AG04449 (cell line): ENCODE results near the gene OXA1L.
"Not testable (repeated sequence)": the region's sequence is repeated elsewhere in the genome, so short reads cannot be mapped to it uniquely, and the experiment has no call there.

Experiments
- CTCF ChIA-PET: fragments of 350-600 bp; formaldehyde crosslinking; extraction: SDS; loops from one replicate; lab custom pipeline; 2021; ENCODE audit warnings: antibody characterized with exemption; lab: Yijun Ruan, JAX
- POLR2A ChIA-PET: fragments of 400-600, 350-600 bp; formaldehyde crosslinking; extraction: SDS; loops from one replicate; lab custom pipeline; 2020; ENCODE audit warnings: antibody characterized with exemption, inconsistent platforms; lab: Yijun Ruan, JAX
- DNase-seq: peaks from one replicate; pipeline ENCODE4 v3.0.0-alpha.2; 2010; ENCODE audit warnings: low read depth, low spot score
- H3K4me3 ChIP-seq: 2 replicates; pipeline ENCODE4 v1.5.1; 2011; ENCODE audit warnings: low read depth, mild to moderate bottlenecking, control low read depth, low read length
- TF ChIP-seq, protein P1 (sequence below): IDR thresholded peaks from one replicate; pipeline ENCODE4 v1.5.1; 2011; ENCODE audit warnings: mild to moderate bottlenecking, moderate library complexity, low read length, control low read depth, inconsistent platforms; ENCODE audit not compliant: insufficient read depth; ENCODE audit errors: missing control alignments

OXA1L gene

DNA sequence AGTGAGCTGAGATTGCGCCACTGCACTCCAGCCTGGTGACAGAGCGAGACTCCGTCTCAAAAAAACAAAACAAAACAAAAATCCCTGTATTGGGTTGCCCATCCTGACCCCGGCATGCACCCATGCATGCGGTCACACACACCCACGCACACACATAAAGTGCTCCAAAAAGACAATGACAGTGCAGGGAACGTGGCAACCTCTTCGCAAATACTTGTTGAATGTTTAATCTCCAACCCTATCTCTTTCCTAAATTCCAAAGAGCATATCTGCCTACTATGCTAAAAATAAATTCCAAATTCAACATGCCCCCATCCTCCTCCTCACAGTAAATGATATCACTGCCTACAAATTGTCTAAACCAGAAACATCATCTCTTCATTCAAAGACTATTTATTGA lies 35.2 kb downstream of the OXA1L start:
- ChIA-PET POLR2A (no interaction called here), CTCF (interaction anchor here (0.5 to 2.3 kb wide), 4 partner anchors 10 to 245 kb away, joined by 3 to 5 read pairs (median 4); no protein-coding TSS in a partner anchor)
- DNase-seq = no peak
- no peak overlapping the region for H3K4me3 ChIP-seq
- TF ChIP-seq, protein P1, sequence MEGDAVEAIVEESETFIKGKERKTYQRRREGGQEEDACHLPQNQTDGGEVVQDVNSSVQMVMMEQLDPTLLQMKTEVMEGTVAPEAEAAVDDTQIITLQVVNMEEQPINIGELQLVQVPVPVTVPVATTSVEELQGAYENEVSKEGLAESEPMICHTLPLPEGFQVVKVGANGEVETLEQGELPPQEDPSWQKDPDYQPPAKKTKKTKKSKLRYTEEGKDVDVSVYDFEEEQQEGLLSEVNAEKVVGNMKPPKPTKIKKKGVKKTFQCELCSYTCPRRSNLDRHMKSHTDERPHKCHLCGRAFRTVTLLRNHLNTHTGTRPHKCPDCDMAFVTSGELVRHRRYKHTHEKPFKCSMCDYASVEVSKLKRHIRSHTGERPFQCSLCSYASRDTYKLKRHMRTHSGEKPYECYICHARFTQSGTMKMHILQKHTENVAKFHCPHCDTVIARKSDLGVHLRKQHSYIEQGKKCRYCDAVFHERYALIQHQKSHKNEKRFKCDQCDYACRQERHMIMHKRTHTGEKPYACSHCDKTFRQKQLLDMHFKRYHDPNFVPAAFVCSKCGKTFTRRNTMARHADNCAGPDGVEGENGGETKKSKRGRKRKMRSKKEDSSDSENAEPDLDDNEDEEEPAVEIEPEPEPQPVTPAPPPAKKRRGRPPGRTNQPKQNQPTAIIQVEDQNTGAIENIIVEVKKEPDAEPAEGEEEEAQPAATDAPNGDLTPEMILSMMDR = no peak

DNA sequence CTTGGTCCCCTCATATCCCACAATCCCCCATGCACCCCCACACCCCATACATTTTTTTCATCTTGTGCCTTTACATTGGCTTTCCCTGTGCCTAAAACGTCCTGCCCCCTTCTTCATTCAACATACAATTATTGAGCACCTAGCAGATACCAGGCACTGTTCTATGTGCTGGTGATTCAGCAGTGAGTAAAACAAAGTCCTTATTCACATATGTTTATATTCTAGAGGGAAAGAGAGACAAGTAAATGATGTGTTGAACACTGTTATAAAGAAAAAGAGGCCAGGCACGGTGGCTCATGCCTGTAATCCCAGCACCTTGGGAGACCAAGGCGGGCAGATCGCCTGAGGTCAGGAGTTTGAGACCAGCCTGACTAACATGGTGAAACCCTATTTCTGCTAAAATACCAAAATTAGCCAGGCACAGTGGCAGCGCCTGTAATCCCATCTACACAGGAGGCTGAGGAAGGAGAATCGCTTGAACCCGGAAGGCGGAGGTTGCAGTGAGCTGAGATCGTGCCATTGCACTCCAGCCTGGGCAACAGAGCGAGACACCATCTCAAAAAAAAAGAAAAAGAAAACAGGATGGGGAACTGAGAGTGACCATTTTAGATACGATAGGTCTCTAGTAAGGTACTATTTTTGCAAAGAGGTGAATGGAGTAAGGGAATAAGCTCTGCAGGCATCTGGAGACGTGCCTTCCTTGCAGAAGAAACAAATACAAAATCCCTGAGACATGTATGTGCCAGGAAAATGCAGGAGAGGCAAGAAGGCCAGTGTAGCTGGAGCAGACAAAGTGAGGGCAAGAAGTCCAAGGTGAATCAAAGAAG lies 36.6 kb downstream of the OXA1L start:
- DNase-seq = no peak
- TF ChIP-seq, protein P1 = no peak
- ChIA-PET POLR2A (no interaction called here), CTCF (interaction anchor here (0.6 to 2.3 kb wide), 3 partner anchors 230 to 246 kb away, joined by 3 to 5 read pairs (median 4); no protein-coding TSS in a partner anchor)
- H3K4me3 ChIP-seq = no peak overlapping the region

DNA sequence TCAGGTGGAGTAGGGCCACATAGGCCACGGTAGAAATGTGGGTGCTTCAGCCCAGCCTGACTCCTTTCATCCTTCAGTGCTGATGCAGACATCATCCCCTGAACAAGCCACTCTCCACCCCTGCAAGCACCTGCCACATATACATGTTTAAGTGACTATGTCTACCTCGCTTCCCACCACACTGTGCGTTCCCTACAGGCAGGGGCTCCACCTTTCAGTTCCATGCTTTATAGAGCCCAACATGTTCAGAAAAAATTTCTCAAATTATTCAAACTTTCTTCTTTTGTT lies 37.1 kb downstream of the OXA1L start:
- ChIA-PET POLR2A (no interaction called here), CTCF (interaction anchor here (0.6 kb wide), 1 partner anchor 231 kb away, joined by 3 read pairs; no protein-coding TSS in a partner anchor)
- H3K4me3 ChIP-seq = no peak overlapping the region
- no peak for DNase-seq
- TF ChIP-seq, protein P1 = no peak

DNA sequence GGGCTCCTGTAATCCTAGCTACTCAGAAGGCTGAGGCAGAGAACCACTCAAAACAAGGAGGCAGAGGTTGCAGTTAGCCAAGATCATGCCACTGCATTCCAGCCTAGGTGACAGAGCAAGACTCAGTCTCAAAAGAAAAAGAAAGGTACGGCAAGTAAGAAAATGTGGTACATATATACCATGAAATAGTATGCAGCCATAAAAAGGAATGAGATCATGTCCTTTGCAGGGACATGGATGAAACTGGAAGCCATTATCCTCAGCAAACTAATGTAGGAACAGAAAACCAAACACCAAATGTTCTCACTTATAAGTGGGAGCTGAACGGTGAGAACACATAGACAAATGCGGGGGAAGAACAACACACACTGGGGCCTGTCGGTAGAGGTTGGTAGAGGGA lies 38.7 kb downstream of the OXA1L start:
- H3K4me3 ChIP-seq, POLR2A ChIA-PET, DNase-seq, CTCF ChIA-PET: not testable (repeated sequence)

DNA sequence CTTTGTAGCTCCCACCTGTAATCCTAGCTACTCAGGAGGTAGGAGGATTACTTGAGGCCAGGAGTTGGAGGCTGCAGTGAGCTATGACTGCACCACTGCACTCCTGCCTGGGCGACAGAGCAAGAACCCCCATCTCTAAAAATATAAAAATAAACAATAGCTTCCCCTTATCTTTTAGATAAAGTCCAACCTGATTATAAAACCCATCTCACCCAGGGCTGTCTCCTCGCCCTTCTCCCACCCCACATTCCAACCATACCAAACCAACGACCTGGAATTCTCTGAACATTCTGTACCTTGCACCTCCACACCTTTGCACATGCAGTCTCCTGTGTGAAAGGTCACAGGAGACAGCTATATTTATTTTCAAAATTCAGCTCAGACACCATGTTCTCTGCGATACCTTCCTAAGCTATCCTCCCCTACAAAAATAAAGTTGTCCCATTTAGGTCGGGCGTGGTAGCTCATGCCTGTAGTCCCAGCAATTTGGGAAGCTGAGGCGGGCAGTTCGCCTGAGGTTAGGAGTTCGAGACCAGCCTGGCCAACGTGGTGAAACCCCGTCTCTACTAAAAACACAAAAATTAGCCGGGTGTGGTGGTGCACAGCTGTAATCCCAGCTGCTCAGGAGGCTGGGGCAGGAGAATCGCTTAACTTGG lies 41.1 kb downstream of the OXA1L start:
- POLR2A ChIA-PET = interaction anchor here (0.6 to 1.1 kb wide), 2 partner anchors 41 to 218 kb away, joined by 3 to 4 read pairs; partner anchors contain the start of genes DAD1 and OXA1L
- H3K4me3 ChIP-seq = no peak overlapping the region
- TF ChIP-seq, protein P1 = no peak
- DNase-seq = no peak
- CTCF ChIA-PET = interaction anchor here (0.8 to 2.5 kb wide), 5 partner anchors 11 to 237 kb away, joined by 3 to 8 read pairs (median 4); no protein-coding TSS in a partner anchor

DNA sequence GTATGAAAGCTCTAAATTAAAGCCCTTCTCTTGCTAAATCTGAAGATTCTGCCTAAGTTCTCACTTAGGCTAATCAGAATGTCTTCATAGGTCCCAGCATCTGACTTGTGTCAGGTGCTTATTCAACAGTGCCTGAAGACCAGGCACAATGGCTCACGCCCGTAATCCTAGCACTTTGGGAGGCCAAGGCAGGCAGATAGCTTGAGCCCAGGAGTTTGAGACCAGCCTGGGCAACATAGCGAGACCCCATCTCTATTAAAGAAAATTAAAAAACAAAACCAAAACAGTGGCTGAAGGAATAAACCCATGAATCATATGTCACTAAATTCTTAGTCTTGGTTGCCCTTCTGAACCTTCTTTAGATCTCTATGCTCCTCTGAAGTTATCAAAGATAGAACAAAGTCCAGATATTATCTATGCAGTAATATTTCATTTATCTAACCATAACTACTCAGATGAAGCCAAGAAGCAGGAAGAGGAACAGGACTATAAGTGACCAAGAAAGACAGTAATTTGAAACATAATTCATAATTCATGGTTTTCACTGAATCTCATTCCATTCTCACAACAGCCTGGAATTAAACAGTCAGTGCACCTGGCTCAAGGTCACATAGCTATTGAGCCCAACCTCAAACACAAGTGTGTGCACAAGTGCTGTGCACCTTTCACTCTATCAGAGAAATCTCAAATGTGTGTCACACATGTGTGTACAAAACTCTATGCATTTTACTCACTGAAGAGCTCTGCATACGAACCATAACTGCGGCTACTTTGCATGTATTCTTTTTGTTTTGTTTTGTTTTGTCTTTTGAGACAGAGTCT lies 42.1 kb downstream of the OXA1L start:
- DNase-seq = no peak
- TF ChIP-seq, protein P1 = no peak
- no peak overlapping the region for H3K4me3 ChIP-seq
- ChIA-PET CTCF (interaction anchor here (1.2 to 2.1 kb wide), 6 partner anchors 10 to 252 kb away, joined by 3 to 7 read pairs (median 5); no protein-coding TSS in a partner anchor), POLR2A (no interaction called here)
